ENCODE results near the gene CDH4.

CDH4 gene

GRCh38 chr20:61354001-61354390, 101.9 kb downstream of the CDH4 start:
- CTCF ChIA-PET, result no interaction called here
- H3K4me3 ChIP-seq (ENCODE audit: low read depth, low read length), result no peak overlapping the region
- POLR2A ChIA-PET, result no interaction called here
- no peak for DNase-seq (ENCODE audit: low read depth, low spot score)
- no peak for TF ChIP-seq CTCF (IDR thresholded peaks at IDR 0.05; ENCODE audit: insufficient read depth, low read length, missing control alignments)

- CTCF ChIA-PET, result no interaction called here
- no peak overlapping the region for H3K4me3 ChIP-seq (ENCODE audit: low read depth, low read length)
- DNase-seq (ENCODE audit: low read depth, low spot score), result no peak
- POLR2A ChIA-PET, result no interaction called here
- no peak for TF ChIP-seq CTCF (IDR thresholded peaks at IDR 0.05; ENCODE audit: insufficient read depth, low read length, missing control alignments)
Observed at GRCh38 chr20:61354501-61354900, 102.4 kb downstream of the CDH4 start.

- no peak for TF ChIP-seq CTCF (IDR thresholded peaks at IDR 0.05; ENCODE audit: insufficient read depth, low read length, missing control alignments)
- ChIA-PET POLR2A (no interaction called here), CTCF (no interaction called here)
- no peak overlapping the region for H3K4me3 ChIP-seq (ENCODE audit: low read depth, low read length)
- DNase-seq (ENCODE audit: low read depth, low spot score), result no peak
Observed at GRCh38 chr20:61354901-61355495, 102.9 kb downstream of the CDH4 start.

GRCh38 chr20:61355585-61355984, 103.5 kb downstream of the CDH4 start:
- POLR2A ChIA-PET, result no interaction called here
- TF ChIP-seq CTCF (IDR thresholded peaks at IDR 0.05; ENCODE audit: insufficient read depth, low read length, missing control alignments), result no peak
- CTCF ChIA-PET, result no interaction called here
- DNase-seq (ENCODE audit: low read depth, low spot score), result no peak
- no peak overlapping the region for H3K4me3 ChIP-seq (ENCODE audit: low read depth, low read length)

- POLR2A ChIA-PET, result no interaction called here
- no peak overlapping the region for H3K4me3 ChIP-seq (ENCODE audit: low read depth, low read length)
- no peak for DNase-seq (ENCODE audit: low read depth, low spot score)
- CTCF ChIA-PET, result no interaction called here
- no peak for TF ChIP-seq CTCF (IDR thresholded peaks at IDR 0.05; ENCODE audit: insufficient read depth, low read length, missing control alignments)
Observed at GRCh38 chr20:61356196-61356595, 104.1 kb downstream of the CDH4 start.

GRCh38 chr20:61357119-61357518, 105.1 kb downstream of the CDH4 start:
- TF ChIP-seq CTCF (IDR thresholded peaks at IDR 0.05; ENCODE audit: insufficient read depth, low read length, missing control alignments), result no peak
- ChIA-PET CTCF (no interaction called here), POLR2A (no interaction called here)
- H3K4me3 ChIP-seq (ENCODE audit: low read depth, low read length), result no peak overlapping the region
- DNase-seq (ENCODE audit: low read depth, low spot score), result no peak

Measured in AG04449 (cell line).